OCI-LY7 (cell line): ENCODE results near the gene ZNF138. TPM values are rescaled to one million over a fixed set of nuclear protein-coding genes. Genes with fewer than 3 reads are reported as not detected.
A peak's percentile ranks its signal among the peaks of the same experiment; 100 is the strongest.
"Not testable (repeated sequence)": the region's sequence is repeated elsewhere in the genome, so short reads cannot be mapped to it uniquely, and the experiment has no call there.

Experiments
- BruUV-seq: library from RNA; stranded (reverse); fragments of 400-500 nt; replicated peaks from 2 replicates; lab custom pipeline; 2021; lab: Mats Ljungman, UMichigan
- CTCF ChIA-PET: fragments of 300-600 bp; sonication (Branson Sonifier 250); formaldehyde crosslinking; loops from one replicate; lab custom pipeline; 2022; ENCODE audit warnings: antibody characterized with exemption; ENCODE audit not compliant: unreplicated experiment; lab: Charles Lee
- POLR2A ChIA-PET: fragments of 300-600 bp; sonication (Branson Sonifier 250); formaldehyde crosslinking; loops from one replicate; lab custom pipeline; 2022; ENCODE audit warnings: antibody characterized with exemption; lab: Charles Lee
- DNase-seq: peaks from one replicate; pipeline ENCODE4 v3.0.0-alpha.2; 2015; ENCODE audit warnings: low spot score
- H2AFZ ChIP-seq: fragments of 200-600 bp; sonication (generic), shearing (Covaris generic); 2 replicates; pipeline ENCODE4 v1.6.1; 2014; ENCODE audit warnings: mild to moderate bottlenecking, antibody characterized with exemption, low read length, moderate library complexity
- H3K27ac ChIP-seq: fragments of 200-600 bp; sonication (generic); 2 replicates; pipeline ENCODE4 v1.5.1; 2014; ENCODE audit warnings: mixed run types, low read depth, mild to moderate bottlenecking, moderate library complexity, low read length, inconsistent platforms; ENCODE audit not compliant: poor library complexity, severe bottlenecking
- H3K36me3 ChIP-seq: fragments of 200-600 bp; sonication (generic); 2 replicates; pipeline ENCODE4 v1.6.1; 2014; ENCODE audit warnings: mild to moderate bottlenecking, antibody characterized with exemption, low read length, moderate library complexity, mixed read lengths; ENCODE audit not compliant: insufficient read depth
- H3K4me1 ChIP-seq: fragments of 200-600 bp; sonication (generic); 2 replicates; pipeline ENCODE4 v1.5.1; 2014; ENCODE audit warnings: mild to moderate bottlenecking, low read length; ENCODE audit not compliant: insufficient read depth, poor library complexity, severe bottlenecking
- H3K4me2 ChIP-seq: fragments of 200-600 bp; sonication (generic); 2 replicates; pipeline ENCODE4 v1.6.1; 2014; ENCODE audit warnings: mild to moderate bottlenecking, low read length
- H3K4me3 ChIP-seq: fragments of 200-600 bp; sonication (generic); 2 replicates; pipeline ENCODE4 v1.5.1; 2014; ENCODE audit warnings: mild to moderate bottlenecking, low read depth, low read length; ENCODE audit not compliant: poor library complexity, severe bottlenecking
- H3K79me2 ChIP-seq: fragments of 200-600 bp; sonication (generic); 2 replicates; pipeline ENCODE4 v1.6.1; 2016; ENCODE audit warnings: low read depth, mild to moderate bottlenecking, low read length, moderate library complexity, mixed read lengths; ENCODE audit not compliant: insufficient read depth
- H3K9me2 ChIP-seq: fragments of 200-600 bp; sonication (generic); 2 replicates; pipeline ENCODE4 v1.6.1; 2016; ENCODE audit warnings: mild to moderate bottlenecking, low read length, mixed read lengths; ENCODE audit not compliant: insufficient read depth
- H3K9me3 ChIP-seq: fragments of 200-600 bp; sonication (generic); 2 replicates; pipeline ENCODE4 v1.6.1; 2014; ENCODE audit warnings: mild to moderate bottlenecking, mixed run types, low read length, mixed read lengths
- H4K20me1 ChIP-seq: fragments of 200-600 bp; sonication (generic); 2 replicates; pipeline ENCODE4 v1.6.1; 2014; ENCODE audit warnings: mild to moderate bottlenecking, antibody characterized with exemption, low read length, moderate library complexity, mixed read lengths; ENCODE audit not compliant: insufficient read depth
- EZH2phosphoT487 ChIP-seq: fragments of 200-600 bp; sonication (generic); IDR thresholded peaks from 2 replicates; pipeline ENCODE4 v1.6.1; 2018; ENCODE audit warnings: low read depth, borderline replicate concordance, mild to moderate bottlenecking, mixed run types, antibody characterized with exemption, low read length, moderate library complexity, mixed read lengths
- intact Hi-C: fragments of 100-400 bp; cut with micrococcal nuclease; formaldehyde crosslinking; loops from one replicate; pipeline ENCODE4 v1.10.0; 2022; ENCODE audit not compliant: unreplicated experiment
- total RNA-seq, 2 experiments: library from RNA; depleted of rRNA in 1 of 2; stranded (reverse); fragments of >200 nt in 1 of 2; shearing (Covaris generic) in 1 of 2; gene quantifications; 2 replicates each; pipeline ENCODE4 v1.2.3, GENCODE V29; 2014 to 2022
- TF ChIP-seq, protein P1 (sequence below): fragments of 200-600 bp; sonication (generic); conservative IDR thresholded peaks from 2 replicates; pipeline ENCODE4 v1.5.1; 2014; ENCODE audit warnings: mild to moderate bottlenecking, antibody characterized with exemption, low read length, moderate library complexity, mixed read lengths

Gene ZNF138
- total RNA-seq, 2 experiments from 2014 or later: 23.5 to 25.6 TPM

DNA sequence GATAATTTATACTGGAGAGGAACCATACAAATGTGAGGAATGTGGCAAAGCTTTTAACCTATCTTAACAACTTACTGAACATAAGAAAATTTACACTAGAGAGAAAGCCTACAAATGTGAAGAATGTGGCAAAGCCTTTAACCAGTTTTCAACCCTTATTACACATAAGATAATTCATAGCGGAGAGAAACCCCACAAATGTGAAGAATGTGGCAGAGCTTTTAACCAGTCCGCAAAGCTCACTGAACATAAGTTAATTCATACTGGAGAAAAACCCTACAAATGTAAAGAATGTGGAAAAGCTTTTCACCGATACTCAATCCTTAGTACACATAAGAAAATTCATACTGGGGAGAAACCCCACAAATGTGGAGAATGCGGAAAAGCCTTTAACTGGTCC, 37.9 kb downstream of the ZNF138 start:
- CTCF ChIA-PET: no interaction called here
- BruUV-seq: TSS peak; percentile 19
- TF ChIP-seq EZH2phosphoT487: no peak
- TF ChIP-seq, protein P1, sequence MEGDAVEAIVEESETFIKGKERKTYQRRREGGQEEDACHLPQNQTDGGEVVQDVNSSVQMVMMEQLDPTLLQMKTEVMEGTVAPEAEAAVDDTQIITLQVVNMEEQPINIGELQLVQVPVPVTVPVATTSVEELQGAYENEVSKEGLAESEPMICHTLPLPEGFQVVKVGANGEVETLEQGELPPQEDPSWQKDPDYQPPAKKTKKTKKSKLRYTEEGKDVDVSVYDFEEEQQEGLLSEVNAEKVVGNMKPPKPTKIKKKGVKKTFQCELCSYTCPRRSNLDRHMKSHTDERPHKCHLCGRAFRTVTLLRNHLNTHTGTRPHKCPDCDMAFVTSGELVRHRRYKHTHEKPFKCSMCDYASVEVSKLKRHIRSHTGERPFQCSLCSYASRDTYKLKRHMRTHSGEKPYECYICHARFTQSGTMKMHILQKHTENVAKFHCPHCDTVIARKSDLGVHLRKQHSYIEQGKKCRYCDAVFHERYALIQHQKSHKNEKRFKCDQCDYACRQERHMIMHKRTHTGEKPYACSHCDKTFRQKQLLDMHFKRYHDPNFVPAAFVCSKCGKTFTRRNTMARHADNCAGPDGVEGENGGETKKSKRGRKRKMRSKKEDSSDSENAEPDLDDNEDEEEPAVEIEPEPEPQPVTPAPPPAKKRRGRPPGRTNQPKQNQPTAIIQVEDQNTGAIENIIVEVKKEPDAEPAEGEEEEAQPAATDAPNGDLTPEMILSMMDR: no peak
- Histone ChIP-seq H3K4me1 (no peaks in the 10 kb centered on the region), H3K79me2 (no peaks in the 10 kb centered on the region), H2AFZ (no peak overlapping the region), H3K9me2 (no peaks in the 10 kb centered on the region), H3K4me2 (no peak overlapping the region), H4K20me1 (no peaks in the 10 kb centered on the region), H3K36me3 (peaks cover 52% of the 10 kb centered on the region), H3K4me3 (no peak overlapping the region), H3K9me3 (peaks cover 14% of the 10 kb centered on the region; the same call in 1 of the 2 replicates), H3K27ac (no peak overlapping the region)
- POLR2A ChIA-PET: interaction anchor here (0.6 kb wide), 2 partner anchors 10 to 277 kb away, joined by 3 to 4 read pairs; no protein-coding TSS in a partner anchor
- intact Hi-C loops: loop anchor here (10.0 kb wide), 1 partner anchor 63 kb away; no protein-coding TSS in a partner anchor
- no peak for DNase-seq

DNA sequence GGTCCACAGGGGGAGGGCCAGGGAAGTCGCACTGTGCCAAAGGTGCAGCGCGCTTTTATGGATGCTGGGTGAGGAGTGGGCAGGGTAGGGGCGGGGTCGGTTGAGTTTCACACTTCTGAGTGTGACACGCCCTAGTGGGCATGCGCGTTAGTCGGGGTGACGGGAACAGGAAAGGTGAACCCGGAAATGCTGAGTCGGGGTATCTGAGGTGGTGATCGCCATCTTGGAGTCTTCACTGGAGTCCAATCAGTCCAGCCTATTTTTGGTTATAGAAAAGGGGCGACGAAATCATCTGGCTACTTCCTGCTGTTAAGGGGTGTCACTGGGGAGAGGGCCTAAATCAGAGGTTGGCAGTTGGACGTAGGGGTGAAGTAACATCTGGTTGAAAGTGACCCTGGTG, 40.8 kb downstream of the ZNF138 start:
- Histone ChIP-seq H2AFZ (no peak overlapping the region), H3K4me1 (no peaks in the 10 kb centered on the region), H3K9me2 (no peaks in the 10 kb centered on the region), H3K9me3 (no peaks in the 10 kb centered on the region), H3K36me3 (peaks cover 27% of the 10 kb centered on the region), H3K79me2 (no peaks in the 10 kb centered on the region), H3K27ac (no peak overlapping the region), H3K4me2 (no peak overlapping the region), H3K4me3 (no peak overlapping the region), H4K20me1 (no peaks in the 10 kb centered on the region)
- intact Hi-C loops: loop anchor here (10.0 kb wide), 1 partner anchor 60 kb away; no protein-coding TSS in a partner anchor
- ChIA-PET CTCF (no interaction called here), POLR2A (no interaction called here)
- no TSS peak for BruUV-seq
- no peak for DNase-seq
- TF ChIP-seq EZH2phosphoT487: no peak
- TF ChIP-seq, protein P1: no peak

DNA sequence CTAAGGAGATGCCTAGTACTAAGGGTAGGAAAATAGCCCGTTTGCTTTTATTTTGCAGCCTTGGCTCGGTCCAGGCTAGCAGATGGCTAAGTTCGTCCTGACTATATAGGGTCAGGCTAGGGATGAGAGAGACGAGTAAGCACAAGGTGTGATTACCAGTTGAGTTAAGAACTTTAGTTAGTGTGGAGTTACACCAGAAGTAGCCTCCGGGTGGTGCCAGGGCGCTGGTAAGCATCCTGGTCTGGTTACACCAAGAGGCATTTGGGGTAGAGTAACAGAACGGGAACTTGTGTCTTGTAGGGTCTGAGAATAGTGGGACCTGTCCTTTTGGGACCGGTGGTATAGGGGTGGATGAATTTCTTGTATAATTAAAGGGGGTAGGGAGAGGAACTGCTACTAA, 41.6 kb downstream of the ZNF138 start:
- H3K79me2 ChIP-seq, H3K4me3 ChIP-seq, H3K9me2 ChIP-seq, H4K20me1 ChIP-seq, H3K27ac ChIP-seq, H2AFZ ChIP-seq, POLR2A ChIA-PET, CTCF ChIA-PET, H3K9me3 ChIP-seq, BruUV-seq, H3K4me2 ChIP-seq, H3K4me1 ChIP-seq: not testable (repeated sequence)
- peaks cover 21% of the 10 kb centered on the region for H3K36me3 ChIP-seq
- peak; percentile 13 for DNase-seq
- intact Hi-C loops: loop anchor here (10.0 kb wide), 1 partner anchor 59 kb away; no protein-coding TSS in a partner anchor
- TF ChIP-seq, protein P1: 0 out of 2 replicates have a peak, but pooled peaks have one; percentile 24

DNA sequence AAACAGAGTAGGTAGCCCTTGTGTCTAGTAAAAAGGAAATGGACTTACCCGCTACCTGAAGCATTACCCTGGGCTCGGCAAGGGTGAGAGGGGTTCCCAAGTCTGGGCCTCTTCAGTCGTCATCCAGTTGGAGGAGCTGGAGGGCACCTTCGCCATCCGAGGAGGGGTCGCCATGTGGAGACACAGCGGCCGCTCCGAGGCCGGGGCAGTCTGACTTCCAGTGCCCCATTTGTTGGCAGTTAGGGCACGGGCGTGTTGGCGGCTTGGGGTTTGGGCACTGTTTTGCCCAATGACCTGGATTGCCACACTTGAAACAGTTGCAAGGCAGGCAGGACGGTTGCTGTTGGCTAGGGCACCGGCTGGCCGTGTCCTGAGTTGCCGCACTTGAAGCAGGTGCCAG, 43.8 kb downstream of the ZNF138 start:
- H3K36me3 ChIP-seq, H4K20me1 ChIP-seq, H3K9me2 ChIP-seq, H3K4me3 ChIP-seq, H3K79me2 ChIP-seq, DNase-seq, BruUV-seq, H3K4me1 ChIP-seq, CTCF ChIA-PET, H3K9me3 ChIP-seq, H2AFZ ChIP-seq, H3K4me2 ChIP-seq, POLR2A ChIA-PET, H3K27ac ChIP-seq: not testable (repeated sequence)
- intact Hi-C loops: loop anchor here (10.0 kb wide), 1 partner anchor 57 kb away; no protein-coding TSS in a partner anchor
